ENCODE data around the gene PHOSPHO1.

- no peak for TF ChIP-seq CTCF (tag by site-specific recombination; IDR thresholded peaks at IDR 0.05)
- TF ChIP-seq ZBTB21 (tag by site-specific recombination; IDR thresholded peaks at IDR 0.05), result no peak
- TF ChIP-seq MYNN (tag by site-specific recombination; IDR thresholded peaks at IDR 0.05; ENCODE audit: borderline replicate concordance), result no peak
- no peak for TF ChIP-seq GLI4 (tag by site-specific recombination; IDR thresholded peaks at IDR 0.05)
- TF ChIP-seq ZFP3 (tag by site-specific recombination; IDR thresholded peaks at IDR 0.05; ENCODE audit: low read depth), result no peak
- TF ChIP-seq MZF1 (tag by site-specific recombination; IDR thresholded peaks at IDR 0.05; ENCODE audit: borderline replicate concordance), result no peak
- TF ChIP-seq ZFP69B (tag by site-specific recombination; IDR thresholded peaks at IDR 0.05), result no peak
- TF ChIP-seq ZNF513 (tag by site-specific recombination; IDR thresholded peaks at IDR 0.05), result no peak
- no peak for TF ChIP-seq ZNF24 (tag by site-specific recombination; IDR thresholded peaks at IDR 0.05)
- TF ChIP-seq ATF2 (tag by site-specific recombination; IDR thresholded peaks at IDR 0.05; ENCODE audit: low read depth), result no peak
- no peak for TF ChIP-seq ZNF792 (tag by site-specific recombination; IDR thresholded peaks at IDR 0.05)
- no peak for TF ChIP-seq ZNF747 (tag by site-specific recombination; IDR thresholded peaks at IDR 0.05)
- no peak for TF ChIP-seq ZBTB7A (tag by site-specific recombination; IDR thresholded peaks at IDR 0.05; ENCODE audit: low read depth)
- no peak for TF ChIP-seq REST (tag by site-specific recombination; IDR thresholded peaks at IDR 0.05)
Measured at GRCh38 chr17:49277638-49278037, 47.1 kb upstream of the PHOSPHO1 start.

Measured in HEK293 (cell line).